H1 (cell line): ENCODE results near the gene MOGAT3. TPM values are rescaled to one million over a fixed set of nuclear protein-coding genes. Genes with fewer than 3 reads are reported as not detected.

ENCODE experiments used
- CTCF ChIA-PET: fragments of 300-600 bp; sonication (Branson Sonifier 250); formaldehyde crosslinking; loops from one replicate; lab custom pipeline; 2021; ENCODE audit not compliant: partially characterized antibody; lab: Charles Lee
- POLR2A ChIA-PET: fragments of 300-600 bp; sonication (Branson Sonifier 250); formaldehyde crosslinking; loops from one replicate; lab custom pipeline; 2021; ENCODE audit warnings: inconsistent platforms; ENCODE audit not compliant: partially characterized antibody; lab: Charles Lee
- DNase-seq, 2 experiments: peaks; one replicate each; pipeline versions ENCODE4 v3.0.0 to v3.0.0-alpha.2; 2010 to 2022; ENCODE audit warnings: low spot score in 2 of 2, low read depth in 1 of 2, mixed read lengths in 1 of 2
- FAIRE-seq: peaks from 2 replicates; lab custom pipeline; 2011; peaks lifted over from hg19 to GRCh38; lab: Jason Lieb, UNC
- H2AFZ ChIP-seq: 2 replicates; pipeline ENCODE4 v1.8.1; 2012; ENCODE audit warnings: low read length, inconsistent platforms
- H2AK5ac ChIP-seq: 2 replicates; pipeline ENCODE4 v1.6.1; 2013; ENCODE audit warnings: low read depth, low read length
- H2BK120ac ChIP-seq: replicated peaks from 2 replicates; pipeline ENCODE3; 2013; ENCODE audit warnings: low read depth, low read length, inconsistent platforms
- H2BK12ac ChIP-seq: 2 replicates; pipeline ENCODE4 v1.6.1; 2013; ENCODE audit warnings: low read depth, low read length
- H2BK15ac ChIP-seq: 2 replicates; pipeline ENCODE4 v1.6.1; 2013; ENCODE audit warnings: low read length
- H2BK20ac ChIP-seq: 2 replicates; pipeline ENCODE4 v1.6.1; 2013; ENCODE audit warnings: low read length
- H2BK5ac ChIP-seq: 2 replicates; pipeline ENCODE4 v1.6.1; 2013; ENCODE audit warnings: low read depth, low read length
- H3K14ac ChIP-seq: 2 replicates; pipeline ENCODE4 v1.6.1; 2013; ENCODE audit warnings: inconsistent platforms; ENCODE audit not compliant: insufficient read length
- H3K18ac ChIP-seq: 2 replicates; pipeline ENCODE4 v1.6.1; 2013; ENCODE audit warnings: low read length; ENCODE audit errors: extremely low read depth
- H3K23ac ChIP-seq: 2 replicates; pipeline ENCODE4 v1.6.1; 2013; ENCODE audit warnings: inconsistent platforms; ENCODE audit not compliant: insufficient read length
- H3K23me2 ChIP-seq: 2 replicates; pipeline ENCODE4 v1.6.1; 2013; ENCODE audit warnings: low read depth, low read length
- H3K27ac ChIP-seq: 2 replicates; pipeline ENCODE4 v1.6.1; 2011; ENCODE audit warnings: low read depth, low read length, inconsistent platforms
- H3K27me3 ChIP-seq, 4 experiments: replicated peaks in 1 of 4; 1 replicate in 1 of 4; 2 replicates in 3 of 4; pipeline versions ENCODE4 v1.6.1 to v1.8.1; 2011 to 2013; ENCODE audit warnings: low read length in 3 of 4, mild to moderate bottlenecking in 3 of 4, inconsistent platforms in 2 of 4, mixed read lengths in 2 of 4, moderate library complexity in 1 of 4; ENCODE audit not compliant: control insufficient read depth in 3 of 4, insufficient read depth in 3 of 4; ENCODE audit errors: extremely low read depth in 1 of 4
- H3K36me3 ChIP-seq, 4 experiments: 2 replicates each; pipeline versions ENCODE4 v1.6.1 to v1.8.1; 2011 to 2013; ENCODE audit warnings: mild to moderate bottlenecking in 4 of 4, low read length in 3 of 4, moderate library complexity in 2 of 4, control low read depth in 1 of 4, inconsistent platforms in 1 of 4; ENCODE audit not compliant: insufficient read depth in 4 of 4, control insufficient read depth in 2 of 4
- H3K4ac ChIP-seq: replicated peaks from 2 replicates; pipeline ENCODE3; 2013; ENCODE audit warnings: low read length, low read depth, mixed read lengths, inconsistent platforms; ENCODE audit not compliant: insufficient read length
- H3K4me1 ChIP-seq, 4 experiments: replicated peaks in 1 of 4; 1 replicate in 1 of 4; 2 replicates in 3 of 4; pipeline versions ENCODE4 v1.6.1 to v1.8.1; 2011 to 2013; ENCODE audit warnings: low read length in 3 of 4, inconsistent platforms in 2 of 4, mixed read lengths in 1 of 4; ENCODE audit not compliant: insufficient read depth in 4 of 4, control insufficient read depth in 3 of 4
- H3K4me2 ChIP-seq, 2 experiments: 2 replicates each; pipeline versions ENCODE4 v1.6.1 to v1.8.1; 2011 to 2013; ENCODE audit warnings: low read depth in 2 of 2, low read length in 2 of 2, control low read depth in 1 of 2, inconsistent platforms in 1 of 2, mild to moderate bottlenecking in 1 of 2; ENCODE audit not compliant: insufficient read depth in 1 of 2
- H3K4me3 ChIP-seq, 4 experiments: fragments of 200-600, 300-600 bp in 1 of 4; sonication (generic), shearing (Covaris generic), sonication (Bioruptor Twin) in 1 of 4; 2 replicates each; pipeline versions ENCODE4 v1.5.1 to v1.8.1; 2011 to 2016; ENCODE audit warnings: low read length in 4 of 4, low read depth in 3 of 4, control low read depth in 2 of 4, inconsistent platforms in 2 of 4, mild to moderate bottlenecking in 2 of 4, mixed read lengths in 1 of 4, moderate library complexity in 1 of 4; ENCODE audit not compliant: insufficient read depth in 2 of 4; ENCODE audit errors: extremely low read depth in 1 of 4
- H3K56ac ChIP-seq: replicated peaks from 2 replicates; pipeline ENCODE3; 2013; ENCODE audit warnings: low read depth, mild to moderate bottlenecking, mixed read lengths, low read length, inconsistent platforms; ENCODE audit not compliant: insufficient read length
- H3K79me1 ChIP-seq: 2 replicates; pipeline ENCODE4 v1.6.1; 2013; ENCODE audit warnings: low read depth, low read length, control low read depth
- H3K79me2 ChIP-seq, 2 experiments: 2 replicates each; pipeline versions ENCODE4 v1.6.1 to v1.8.1; 2012 to 2013; ENCODE audit warnings: low read length in 2 of 2, mild to moderate bottlenecking in 2 of 2, inconsistent platforms in 1 of 2; ENCODE audit not compliant: insufficient read depth in 2 of 2, control insufficient read depth in 1 of 2
- H3K9ac ChIP-seq, 4 experiments: replicated peaks in 1 of 4; 1 replicate in 1 of 4; 2 replicates in 3 of 4; pipeline versions ENCODE4 v1.6.1 to v1.8.1; 2011 to 2013; ENCODE audit warnings: low read depth in 3 of 4, low read length in 3 of 4, control low read depth in 2 of 4, mild to moderate bottlenecking in 2 of 4, moderate library complexity in 2 of 4, inconsistent platforms in 1 of 4; ENCODE audit errors: extremely low read depth in 1 of 4
- H3K9me3 ChIP-seq, 2 experiments: 2 replicates each; pipeline versions ENCODE4 v1.6.1 to v1.8.1; 2012 to 2013; ENCODE audit warnings: mild to moderate bottlenecking in 2 of 2, moderate library complexity in 2 of 2, control low read depth in 1 of 2, inconsistent platforms in 1 of 2, low read depth in 1 of 2, low read length in 1 of 2, mixed read lengths in 1 of 2; ENCODE audit not compliant: insufficient read depth in 2 of 2
- H4K20me1 ChIP-seq, 2 experiments: replicated peaks in 1 of 2; 2 replicates each; pipeline versions ENCODE3 to v1.8.1; 2011 to 2013; ENCODE audit warnings: inconsistent platforms in 2 of 2, low read length in 2 of 2, mild to moderate bottlenecking in 1 of 2; ENCODE audit not compliant: insufficient read depth in 2 of 2, control insufficient read depth in 1 of 2
- H4K5ac ChIP-seq: 2 replicates; pipeline ENCODE4 v1.6.1; 2013; ENCODE audit warnings: low read length, low read depth, mixed read lengths, inconsistent platforms; ENCODE audit not compliant: insufficient read length
- H4K8ac ChIP-seq: 2 replicates; pipeline ENCODE4 v1.8.0; 2013; ENCODE audit warnings: mild to moderate bottlenecking, moderate library complexity, low read length, inconsistent platforms; ENCODE audit not compliant: insufficient read depth; ENCODE audit errors: extremely low read depth
- H4K91ac ChIP-seq: replicated peaks from 2 replicates; pipeline ENCODE3; 2013; ENCODE audit warnings: low read length, mixed read lengths, inconsistent platforms; ENCODE audit not compliant: insufficient read length
- CEBPB ChIP-seq: IDR thresholded peaks from 2 replicates; pipeline ENCODE4 v1.6.1; 2012; ENCODE audit warnings: low read depth, low read length
- HDAC2 ChIP-seq, 2 experiments: fragments of 300-600 bp in 1 of 2; sonication (generic) in 1 of 2; IDR thresholded peaks; 2 replicates each; pipeline ENCODE4 v1.6.1; 2011 to 2012; ENCODE audit warnings: low read depth in 2 of 2, low read length in 2 of 2, mild to moderate bottlenecking in 2 of 2, moderate library complexity in 2 of 2, borderline replicate concordance in 1 of 2, inconsistent platforms in 1 of 2
- JUN ChIP-seq: IDR thresholded peaks from 2 replicates; pipeline ENCODE4 v1.6.1; 2011; ENCODE audit warnings: low read depth, mild to moderate bottlenecking, improper control_type of control experiment, low read length
- RNF2 ChIP-seq: fragments of 200-900, 300-1000 bp; sonication (generic); IDR thresholded peaks from 2 replicates; pipeline ENCODE4 v1.7.1; 2016; ENCODE audit warnings: borderline replicate concordance, low read depth, mild to moderate bottlenecking, antibody characterized with exemption, low read length; ENCODE audit not compliant: poor library complexity, severe bottlenecking; ENCODE audit errors: missing control alignments
- WGBS, 2 experiments: shearing (Covaris generic) in 1 of 2; methylation state at CpG; one replicate each; pipeline versions ENCODE4 v1.1.6 to v1.1.7; 2013 to 2015; ENCODE audit warnings: low lambda C conversion rate in 2 of 2, mixed read lengths in 2 of 2, inconsistent platforms in 1 of 2, low coverage in 1 of 2, missing lambda C conversion rate in 1 of 2; ENCODE audit not compliant: insufficient replicate concordance in 2 of 2, insufficient coverage in 1 of 2, insufficient read length in 1 of 2; ENCODE audit errors: extremely low coverage in 1 of 2, missing lambda C conversion rate in 1 of 2; 5-methylcytosine and 5-hydroxymethylcytosine counted together
- polyA plus RNA-seq, 7 experiments: library from polyadenylated mRNA; depleted of rRNA in 3 of 7; stranded (reverse) in 5 of 7; unstranded in 2 of 7; fragments of >200 nt in 5 of 7; fragments of 200-250 nt in 2 of 7; gene quantifications; 1 replicate in 5 of 7; 2 replicates in 1 of 7; 4 replicates in 1 of 7; pipeline versions ENCODE4 v1.2.1 to v1.2.3, GENCODE V29; 2011 to 2013; ENCODE audit warnings: missing spikeins in 2 of 7, mixed read lengths in 2 of 7
- total RNA-seq: library from RNA; stranded (reverse); fragmentation: NEBNext Ultra II Directional; extraction: Animal tissue kit (Norgen Biotek cat#: 25700); gene quantifications from 2 replicates; pipeline ENCODE4 v1.2.1, GENCODE V29; 2021

MOGAT3 gene
- total and polyA plus RNA-seq, 2 of the 8 experiments (the other 6 are each of a cell fraction or from before 2014, with no cell fraction given) = 0.21 to 0.82 TPM

DNA sequence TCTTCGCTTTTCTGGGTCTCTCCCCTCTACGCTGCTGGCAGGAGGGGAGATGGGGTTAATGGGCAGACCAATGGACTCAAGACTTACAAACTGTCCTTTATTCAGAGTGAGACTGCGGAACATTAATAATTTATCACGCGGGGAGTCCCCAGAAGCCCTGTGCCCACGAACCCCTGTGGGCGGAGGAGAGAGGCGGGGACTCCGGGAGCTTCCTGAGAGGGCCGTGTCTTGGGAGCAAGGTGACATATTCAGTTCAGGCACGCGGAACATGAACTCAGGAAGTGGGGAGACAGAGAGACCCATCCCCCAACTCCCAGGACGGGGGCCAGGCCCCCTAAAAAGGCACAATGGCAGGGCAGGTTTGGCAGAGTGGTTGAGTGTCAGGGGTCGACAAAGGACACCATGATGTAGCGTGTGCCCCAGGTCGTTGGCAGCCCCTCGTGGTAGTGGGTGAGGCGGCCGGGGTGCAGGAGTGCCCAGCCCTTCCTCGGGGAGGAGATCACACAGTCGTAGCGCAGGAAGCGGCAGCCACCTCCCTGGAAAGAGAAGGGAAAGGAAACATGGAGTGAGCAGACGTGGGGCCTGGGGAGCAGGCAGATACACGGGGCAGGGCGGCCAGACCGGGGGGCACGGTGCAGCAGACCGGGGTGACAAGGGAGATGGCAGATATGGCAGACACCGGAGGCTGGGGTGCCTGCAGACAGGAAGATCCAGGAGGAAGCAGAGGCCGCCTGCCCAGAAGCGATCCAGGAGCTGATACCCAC, 5.2 kb upstream of the MOGAT3 start:
- Histone ChIP-seq H4K20me1 (peaks cover 0 to 2% of the 10 kb centered on the region in 2 experiments), H3K56ac (no peak overlapping the region), H2AFZ (no peak overlapping the region), H3K23me2 (peaks cover 8% of the 10 kb centered on the region; the same call in 1 of the 2 replicates), H3K4me2 (no peak overlapping the region), H2AK5ac (no peak overlapping the region), H3K9ac (no peak overlapping the region), H2BK20ac (no peak overlapping the region), H4K8ac (no peak overlapping the region), H2BK15ac (no peak overlapping the region), H3K36me3 (no peaks in the 10 kb centered on the region; a peak in 1 of 8 replicates), H3K18ac (no peak overlapping the region), H3K4me1 (peaks cover under 1 to 8% (median 5%) of the 10 kb centered on the region in 4 experiments; a peak in 6 of 7 replicates), H2BK120ac (no peak overlapping the region), H4K5ac (no peak overlapping the region), H3K4me3 (no peak overlapping the region), H3K23ac (no peak overlapping the region), H3K4ac (no peak overlapping the region), H3K79me1 (no peaks in the 10 kb centered on the region), H2BK12ac (no peak overlapping the region), H3K9me3 (no peaks in the 10 kb centered on the region), H2BK5ac (no peak overlapping the region; the same call in 1 of the 2 replicates), H3K79me2 (no peaks in the 10 kb centered on the region), H3K14ac (no peak overlapping the region), H3K27me3 (peaks cover 0 to 16% (median 7%) of the 10 kb centered on the region in 4 experiments; a peak in 5 of 7 replicates), H4K91ac (peak overlapping the region; percentile 27)
- CTCF ChIA-PET = interaction anchor here (0.6 to 1.8 kb wide), 5 partner anchors 14 to 231 kb away, joined by 3 to 6 read pairs (median 4); no protein-coding TSS in a partner anchor
- no peak for FAIRE-seq
- POLR2A ChIA-PET = interaction anchor here (0.6 to 2.4 kb wide), 6 partner anchors 9 to 225 kb away, joined by 3 to 8 read pairs (median 6); partner anchors contain the start of genes CLDN15 and PLOD3
- no peak for DNase-seq
- 90% methylated on average over 30 of the region's 32 CpGs; no CpG with 5 or more reads in 1 of the 2 experiments for WGBS, 2 experiments
- no peak for TF ChIP-seq HDAC2 (IDR thresholded peaks at IDR 0.05; ENCODE audit: borderline replicate concordance in 1 of 2, low read depth in 2 of 2, low read length in 2 of 2)
- no peak for TF ChIP-seq RNF2
- TF ChIP-seq JUN = no peak
- TF ChIP-seq CEBPB = no peak
- TF ChIP-seq, all 59 proteins: peak for 0
- H3K27ac ChIP-seq = no peak overlapping the region
